H1 (cell line): Measurements from ENCODE around the gene MBD5. TPM values are rescaled to one million over a fixed set of nuclear protein-coding genes. Genes with fewer than 3 reads are reported as not detected.
A peak's percentile ranks its signal among the peaks of the same experiment; 100 is the strongest.

Experiments
- CTCF ChIA-PET: fragments of 300-600 bp; sonication (Branson Sonifier 250); formaldehyde crosslinking; loops from one replicate; lab custom pipeline; 2021; ENCODE audit not compliant: partially characterized antibody; lab: Charles Lee
- POLR2A ChIA-PET: fragments of 300-600 bp; sonication (Branson Sonifier 250); formaldehyde crosslinking; loops from one replicate; lab custom pipeline; 2021; ENCODE audit warnings: inconsistent platforms; ENCODE audit not compliant: partially characterized antibody; lab: Charles Lee
- DNase-seq, 2 experiments: peaks; one replicate each; pipeline versions ENCODE4 v3.0.0 to v3.0.0-alpha.2; 2010 to 2022; ENCODE audit warnings: low spot score in 2 of 2, low read depth in 1 of 2, mixed read lengths in 1 of 2
- FAIRE-seq: peaks from 2 replicates; lab custom pipeline; 2011; peaks lifted over from hg19 to GRCh38; lab: Jason Lieb, UNC
- H2AFZ ChIP-seq: 2 replicates; pipeline ENCODE4 v1.8.1; 2012; ENCODE audit warnings: low read length, inconsistent platforms
- H2AK5ac ChIP-seq: 2 replicates; pipeline ENCODE4 v1.6.1; 2013; ENCODE audit warnings: low read depth, low read length
- H2BK120ac ChIP-seq: replicated peaks from 2 replicates; pipeline ENCODE3; 2013; ENCODE audit warnings: low read depth, low read length, inconsistent platforms
- H2BK12ac ChIP-seq: 2 replicates; pipeline ENCODE4 v1.6.1; 2013; ENCODE audit warnings: low read depth, low read length
- H2BK15ac ChIP-seq: 2 replicates; pipeline ENCODE4 v1.6.1; 2013; ENCODE audit warnings: low read length
- H2BK20ac ChIP-seq: 2 replicates; pipeline ENCODE4 v1.6.1; 2013; ENCODE audit warnings: low read length
- H2BK5ac ChIP-seq: 2 replicates; pipeline ENCODE4 v1.6.1; 2013; ENCODE audit warnings: low read depth, low read length
- H3K14ac ChIP-seq: 2 replicates; pipeline ENCODE4 v1.6.1; 2013; ENCODE audit warnings: inconsistent platforms; ENCODE audit not compliant: insufficient read length
- H3K18ac ChIP-seq: 2 replicates; pipeline ENCODE4 v1.6.1; 2013; ENCODE audit warnings: low read length; ENCODE audit errors: extremely low read depth
- H3K23ac ChIP-seq: 2 replicates; pipeline ENCODE4 v1.6.1; 2013; ENCODE audit warnings: inconsistent platforms; ENCODE audit not compliant: insufficient read length
- H3K23me2 ChIP-seq: 2 replicates; pipeline ENCODE4 v1.6.1; 2013; ENCODE audit warnings: low read depth, low read length
- H3K27ac ChIP-seq: 2 replicates; pipeline ENCODE4 v1.6.1; 2011; ENCODE audit warnings: low read depth, low read length, inconsistent platforms
- H3K27me3 ChIP-seq, 4 experiments: replicated peaks in 1 of 4; 1 replicate in 1 of 4; 2 replicates in 3 of 4; pipeline versions ENCODE4 v1.6.1 to v1.8.1; 2011 to 2013; ENCODE audit warnings: low read length in 3 of 4, mild to moderate bottlenecking in 3 of 4, inconsistent platforms in 2 of 4, mixed read lengths in 2 of 4, moderate library complexity in 1 of 4; ENCODE audit not compliant: control insufficient read depth in 3 of 4, insufficient read depth in 3 of 4; ENCODE audit errors: extremely low read depth in 1 of 4
- H3K36me3 ChIP-seq, 4 experiments: 2 replicates each; pipeline versions ENCODE4 v1.6.1 to v1.8.1; 2011 to 2013; ENCODE audit warnings: mild to moderate bottlenecking in 4 of 4, low read length in 3 of 4, moderate library complexity in 2 of 4, control low read depth in 1 of 4, inconsistent platforms in 1 of 4; ENCODE audit not compliant: insufficient read depth in 4 of 4, control insufficient read depth in 2 of 4
- H3K4ac ChIP-seq: replicated peaks from 2 replicates; pipeline ENCODE3; 2013; ENCODE audit warnings: low read length, low read depth, mixed read lengths, inconsistent platforms; ENCODE audit not compliant: insufficient read length
- H3K4me1 ChIP-seq, 4 experiments: replicated peaks in 1 of 4; 1 replicate in 1 of 4; 2 replicates in 3 of 4; pipeline versions ENCODE4 v1.6.1 to v1.8.1; 2011 to 2013; ENCODE audit warnings: low read length in 3 of 4, inconsistent platforms in 2 of 4, mixed read lengths in 1 of 4; ENCODE audit not compliant: insufficient read depth in 4 of 4, control insufficient read depth in 3 of 4
- H3K4me2 ChIP-seq, 2 experiments: 2 replicates each; pipeline versions ENCODE4 v1.6.1 to v1.8.1; 2011 to 2013; ENCODE audit warnings: low read depth in 2 of 2, low read length in 2 of 2, control low read depth in 1 of 2, inconsistent platforms in 1 of 2, mild to moderate bottlenecking in 1 of 2; ENCODE audit not compliant: insufficient read depth in 1 of 2
- H3K4me3 ChIP-seq, 4 experiments: fragments of 200-600, 300-600 bp in 1 of 4; sonication (generic), shearing (Covaris generic), sonication (Bioruptor Twin) in 1 of 4; 2 replicates each; pipeline versions ENCODE4 v1.5.1 to v1.8.1; 2011 to 2016; ENCODE audit warnings: low read length in 4 of 4, low read depth in 3 of 4, control low read depth in 2 of 4, inconsistent platforms in 2 of 4, mild to moderate bottlenecking in 2 of 4, mixed read lengths in 1 of 4, moderate library complexity in 1 of 4; ENCODE audit not compliant: insufficient read depth in 2 of 4; ENCODE audit errors: extremely low read depth in 1 of 4
- H3K56ac ChIP-seq: replicated peaks from 2 replicates; pipeline ENCODE3; 2013; ENCODE audit warnings: low read depth, mild to moderate bottlenecking, mixed read lengths, low read length, inconsistent platforms; ENCODE audit not compliant: insufficient read length
- H3K79me1 ChIP-seq: 2 replicates; pipeline ENCODE4 v1.6.1; 2013; ENCODE audit warnings: low read depth, low read length, control low read depth
- H3K79me2 ChIP-seq, 2 experiments: 2 replicates each; pipeline versions ENCODE4 v1.6.1 to v1.8.1; 2012 to 2013; ENCODE audit warnings: low read length in 2 of 2, mild to moderate bottlenecking in 2 of 2, inconsistent platforms in 1 of 2; ENCODE audit not compliant: insufficient read depth in 2 of 2, control insufficient read depth in 1 of 2
- H3K9ac ChIP-seq, 4 experiments: replicated peaks in 1 of 4; 1 replicate in 1 of 4; 2 replicates in 3 of 4; pipeline versions ENCODE4 v1.6.1 to v1.8.1; 2011 to 2013; ENCODE audit warnings: low read depth in 3 of 4, low read length in 3 of 4, control low read depth in 2 of 4, mild to moderate bottlenecking in 2 of 4, moderate library complexity in 2 of 4, inconsistent platforms in 1 of 4; ENCODE audit errors: extremely low read depth in 1 of 4
- H3K9me3 ChIP-seq, 2 experiments: 2 replicates each; pipeline versions ENCODE4 v1.6.1 to v1.8.1; 2012 to 2013; ENCODE audit warnings: mild to moderate bottlenecking in 2 of 2, moderate library complexity in 2 of 2, control low read depth in 1 of 2, inconsistent platforms in 1 of 2, low read depth in 1 of 2, low read length in 1 of 2, mixed read lengths in 1 of 2; ENCODE audit not compliant: insufficient read depth in 2 of 2
- H4K20me1 ChIP-seq, 2 experiments: replicated peaks in 1 of 2; 2 replicates each; pipeline versions ENCODE3 to v1.8.1; 2011 to 2013; ENCODE audit warnings: inconsistent platforms in 2 of 2, low read length in 2 of 2, mild to moderate bottlenecking in 1 of 2; ENCODE audit not compliant: insufficient read depth in 2 of 2, control insufficient read depth in 1 of 2
- H4K5ac ChIP-seq: 2 replicates; pipeline ENCODE4 v1.6.1; 2013; ENCODE audit warnings: low read length, low read depth, mixed read lengths, inconsistent platforms; ENCODE audit not compliant: insufficient read length
- H4K8ac ChIP-seq: 2 replicates; pipeline ENCODE4 v1.8.0; 2013; ENCODE audit warnings: mild to moderate bottlenecking, moderate library complexity, low read length, inconsistent platforms; ENCODE audit not compliant: insufficient read depth; ENCODE audit errors: extremely low read depth
- H4K91ac ChIP-seq: replicated peaks from 2 replicates; pipeline ENCODE3; 2013; ENCODE audit warnings: low read length, mixed read lengths, inconsistent platforms; ENCODE audit not compliant: insufficient read length
- CBX8 ChIP-seq: fragments of 300-800, 300-1000 bp; sonication (generic); IDR thresholded peaks from 2 replicates; pipeline ENCODE4 v1.7.1; 2016; ENCODE audit warnings: low read depth, low read length, borderline replicate concordance
- CREB1 ChIP-seq: IDR thresholded peaks from 2 replicates; pipeline ENCODE4 v1.6.1; 2012; ENCODE audit warnings: inconsistent platforms
- CTBP2 ChIP-seq: IDR thresholded peaks from 2 replicates; pipeline ENCODE4 v1.7.0; 2011; ENCODE audit warnings: borderline replicate concordance, mild to moderate bottlenecking, moderate library complexity, mixed read lengths, low read length; ENCODE audit not compliant: insufficient read depth, insufficient read length
- KDM5A ChIP-seq: fragments of 200-600 bp; IDR thresholded peaks from 2 replicates; pipeline ENCODE4 v1.7.1; 2012; ENCODE audit warnings: mild to moderate bottlenecking, low read length, inconsistent platforms, mixed read lengths
- TCF12 ChIP-seq: IDR thresholded peaks from 2 replicates; pipeline ENCODE4 v1.6.1; 2011; ENCODE audit warnings: low read depth, mild to moderate bottlenecking, low read length
- WGBS, 2 experiments: shearing (Covaris generic) in 1 of 2; methylation state at CpG; one replicate each; pipeline versions ENCODE4 v1.1.6 to v1.1.7; 2013 to 2015; ENCODE audit warnings: low lambda C conversion rate in 2 of 2, mixed read lengths in 2 of 2, inconsistent platforms in 1 of 2, low coverage in 1 of 2, missing lambda C conversion rate in 1 of 2; ENCODE audit not compliant: insufficient replicate concordance in 2 of 2, insufficient coverage in 1 of 2, insufficient read length in 1 of 2; ENCODE audit errors: extremely low coverage in 1 of 2, missing lambda C conversion rate in 1 of 2; 5-methylcytosine and 5-hydroxymethylcytosine counted together
- polyA plus RNA-seq, 7 experiments: library from polyadenylated mRNA; depleted of rRNA in 3 of 7; stranded (reverse) in 5 of 7; unstranded in 2 of 7; fragments of >200 nt in 5 of 7; fragments of 200-250 nt in 2 of 7; gene quantifications; 1 replicate in 5 of 7; 2 replicates in 1 of 7; 4 replicates in 1 of 7; pipeline versions ENCODE4 v1.2.1 to v1.2.3, GENCODE V29; 2011 to 2013; ENCODE audit warnings: missing spikeins in 2 of 7, mixed read lengths in 2 of 7
- total RNA-seq: library from RNA; stranded (reverse); fragmentation: NEBNext Ultra II Directional; extraction: Animal tissue kit (Norgen Biotek cat#: 25700); gene quantifications from 2 replicates; pipeline ENCODE4 v1.2.1, GENCODE V29; 2021

MBD5 gene
- total and polyA plus RNA-seq, 2 of the 8 experiments (the other 6 are each of a cell fraction or from before 2014, with no cell fraction given) = 9.7 to 29.4 TPM

DNA sequence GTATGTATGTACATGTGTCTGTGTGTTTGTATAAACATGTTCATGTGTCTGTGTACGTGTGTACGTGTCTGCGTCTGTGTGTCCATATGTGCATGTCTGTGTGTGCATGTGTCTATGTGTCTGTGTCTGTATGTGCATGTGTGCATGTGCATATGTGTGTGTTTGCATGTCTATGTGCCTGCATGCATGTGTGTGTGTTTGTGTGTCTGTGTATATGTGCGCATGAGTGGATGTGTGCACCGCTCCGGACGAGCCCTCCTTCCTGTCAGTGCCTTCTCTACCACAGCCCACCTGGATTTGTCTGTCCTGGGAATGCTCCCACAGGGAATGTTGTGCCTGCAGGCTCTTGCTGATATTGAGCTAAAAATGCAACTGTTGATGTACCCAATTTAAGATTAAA lies 510.3 kb downstream of the MBD5 start:
- no peak overlapping the region for H3K9ac ChIP-seq
- H3K36me3 ChIP-seq = no peaks in the 10 kb centered on the region
- no peak overlapping the region for H3K4me3 ChIP-seq
- peak overlapping the region; percentile 71; the same call in 1 of the 2 replicates for H2BK12ac ChIP-seq
- no peak overlapping the region for H3K18ac ChIP-seq
- TF ChIP-seq TCF12 (no peak), KDM5A (no peak), CTBP2 (no peak), CBX8 (no peak), CREB1 (no peak)
- no peak overlapping the region for H4K8ac ChIP-seq
- H2AK5ac ChIP-seq = 0 out of 2 replicates have a peak overlapping the region, but pooled peaks have one; percentile 60
- peak overlapping the region; percentile 65; the same call in 1 of the 2 replicates for H2BK15ac ChIP-seq
- H3K56ac ChIP-seq = no peak overlapping the region
- ChIA-PET POLR2A (no interaction called here), CTCF (interaction anchor here (0.6 to 4.3 kb wide), 4 partner anchors 11 to 241 kb away, joined by 3 to 18 read pairs (median 4); no protein-coding TSS in a partner anchor)
- no peaks in the 10 kb centered on the region for H4K20me1 ChIP-seq
- DNase-seq = no peak
- H2BK5ac ChIP-seq = peak overlapping the region; percentile 60; the same call in 1 of the 2 replicates
- H4K5ac ChIP-seq = no peak overlapping the region
- no peaks in the 10 kb centered on the region for H3K27me3 ChIP-seq
- no peak overlapping the region for H2BK20ac ChIP-seq
- no peak overlapping the region for H3K27ac ChIP-seq
- no peaks in the 10 kb centered on the region for H3K79me1 ChIP-seq
- H3K79me2 ChIP-seq = no peaks in the 10 kb centered on the region
- H4K91ac ChIP-seq = peak overlapping the region; percentile 29
- H3K4ac ChIP-seq = no peak overlapping the region
- no peak overlapping the region for H2AFZ ChIP-seq
- 98% methylated on average over 7 of the region's 7 CpGs; no CpG with 5 or more reads in 1 of the 2 experiments for WGBS, 2 experiments
- H3K4me2 ChIP-seq = no peak overlapping the region
- H3K14ac ChIP-seq = no peak overlapping the region
- FAIRE-seq = no peak
- H2BK120ac ChIP-seq = no peak overlapping the region
- no peaks in the 10 kb centered on the region for H3K4me1 ChIP-seq
- H3K23me2 ChIP-seq = no peaks in the 10 kb centered on the region; the same call in 1 of the 2 replicates
- H3K9me3 ChIP-seq = no peaks in the 10 kb centered on the region
- H3K23ac ChIP-seq = no peak overlapping the region
